ENCODE results near the gene FNBP1. TPM values are rescaled to one million over a fixed set of nuclear protein-coding genes. Genes with fewer than 3 reads are reported as not detected.
A peak's percentile ranks its signal among the peaks of the same experiment; 100 is the strongest.

Gene FNBP1
- total RNA-seq, 1 experiment from 2014 or later: 80.7 TPM

GRCh38 chr9:129888293-129889121 is 154.5 kb downstream of the FNBP1 start:
- H3K4me2 ChIP-seq: 0 out of 2 replicates have a peak overlapping the region, but pooled peaks have one; percentile 6
- ChIA-PET CTCF (interaction anchor here (0.6 to 0.7 kb wide), 4 partner anchors 46 to 603 kb away, joined by 3 to 12 read pairs (median 6); no protein-coding TSS in a partner anchor), POLR2A (ENCODE audit: unreplicated experiment) (interaction anchor here (0.6 kb wide), 1 partner anchor 152 kb away, joined by 5 read pairs; no protein-coding TSS in a partner anchor)
- no peaks in the 10 kb centered on the region for H3K27me3 ChIP-seq (ENCODE audit: insufficient read depth, low read depth)
- H3K4me3 ChIP-seq: no peak overlapping the region
- no TSS peak for BruUV-seq (replicated peaks)
- H2AFZ ChIP-seq: no peak overlapping the region
- peaks cover 46% of the 10 kb centered on the region for H3K4me1 ChIP-seq (replicated peaks; ENCODE audit: insufficient read depth)
- peaks cover 13% of the 10 kb centered on the region; the same call in 1 of the 2 replicates for H3F3A ChIP-seq (ENCODE audit: insufficient read depth, low read depth)
- no peaks in the 10 kb centered on the region for H3K79me2 ChIP-seq (ENCODE audit: low read depth)
- TF ChIP-seq EZH2 (IDR thresholded peaks at IDR 0.05; ENCODE audit: low read depth) (no peak), CTCF (conservative IDR thresholded peaks at IDR 0.05) (no peak)
- H3K36me3 ChIP-seq (ENCODE audit: low read depth): no peaks in the 10 kb centered on the region
- H3K9me3 ChIP-seq (ENCODE audit: insufficient read depth, low read depth): no peaks in the 10 kb centered on the region
- H3K9me2 ChIP-seq (ENCODE audit: insufficient read depth): no peaks in the 10 kb centered on the region
- intact Hi-C loops (cut with micrococcal nuclease; ENCODE audit: unreplicated experiment): loop anchor here (5.0 to 10.0 kb wide), 4 partner anchors 109 to 796 kb away; no protein-coding TSS in a partner anchor
- peak; percentile 66 to 79 for DNase-seq
- H3K27ac ChIP-seq: peak overlapping the region; percentile 49; the same call in 1 of the 2 replicates
- no peaks in the 10 kb centered on the region for H4K20me1 ChIP-seq (ENCODE audit: insufficient read depth)

GRCh38 chr9:129887334-129888292 is 155.4 kb downstream of the FNBP1 start:
- H3K79me2 ChIP-seq (ENCODE audit: low read depth): no peaks in the 10 kb centered on the region
- CTCF ChIA-PET: interaction anchor here (0.7 to 1.2 kb wide), 2 partner anchors 166 to 205 kb away, joined by 3 to 4 read pairs; no protein-coding TSS in a partner anchor
- H3F3A ChIP-seq (ENCODE audit: insufficient read depth, low read depth): peaks cover 15% of the 10 kb centered on the region; the same call in 1 of the 2 replicates
- peaks cover 40% of the 10 kb centered on the region for H3K4me1 ChIP-seq (replicated peaks; ENCODE audit: insufficient read depth)
- no peak overlapping the region for H2AFZ ChIP-seq
- no peak overlapping the region for H3K27ac ChIP-seq
- POLR2A ChIA-PET (ENCODE audit: unreplicated experiment): interaction anchor here (0.6 kb wide), 1 partner anchor 23 kb away, joined by 3 read pairs; no protein-coding TSS in a partner anchor
- TF ChIP-seq EZH2 (IDR thresholded peaks at IDR 0.05; ENCODE audit: low read depth) (no peak), CTCF (conservative IDR thresholded peaks at IDR 0.05) (no peak)
- H3K27me3 ChIP-seq (ENCODE audit: insufficient read depth, low read depth): no peaks in the 10 kb centered on the region
- H4K20me1 ChIP-seq (ENCODE audit: insufficient read depth): no peaks in the 10 kb centered on the region
- 0 out of 2 replicates have a peak overlapping the region, but pooled peaks have one; percentile 6 for H3K4me2 ChIP-seq
- H3K9me3 ChIP-seq (ENCODE audit: insufficient read depth, low read depth): no peaks in the 10 kb centered on the region
- H3K9me2 ChIP-seq (ENCODE audit: insufficient read depth): no peaks in the 10 kb centered on the region
- no peak overlapping the region for H3K4me3 ChIP-seq
- H3K36me3 ChIP-seq (ENCODE audit: low read depth): no peaks in the 10 kb centered on the region
- intact Hi-C loops (cut with micrococcal nuclease; ENCODE audit: unreplicated experiment): loop anchor here (2.0 to 10.0 kb wide), 6 partner anchors 110 to 797 kb away; partner anchors contain the start of genes ASB6 and FNBP1
- no TSS peak for BruUV-seq (replicated peaks)
- peak in 1 of 2 experiments; percentile 44 for DNase-seq

Data from PC-9 (cell line).